Measurements from ENCODE around the gene TMTC1. TPM values are rescaled to one million over a fixed set of nuclear protein-coding genes. Genes with fewer than 3 reads are reported as not detected.

The TMTC1 gene
- total RNA-seq, 4 donors from 2014 or later, result 7.4 to 25.6 (median 15.4) TPM

GRCh38 chr12:29655861-29656260 lies 127.9 kb downstream of the TMTC1 start:
- DNase-seq, result no peak
- H3K27ac ChIP-seq, result no peak overlapping the region
- H3K4me1 ChIP-seq, result no peaks in the 10 kb centered on the region
- H3K27me3 ChIP-seq, result no peaks in the 10 kb centered on the region
- H3K4me3 ChIP-seq, result no peak overlapping the region
- H3K9me3 ChIP-seq, result no peaks in the 10 kb centered on the region
- TF ChIP-seq POLR2A (IDR thresholded peaks at IDR 0.05), result no peak
- H3K36me3 ChIP-seq, result no peaks in the 10 kb centered on the region

- Histone ChIP-seq H3K9me3 (no peaks in the 10 kb centered on the region), H3K4me1 (no peaks in the 10 kb centered on the region), H3K27ac (no peak overlapping the region), H3K27me3 (no peaks in the 10 kb centered on the region), H3K36me3 (no peaks in the 10 kb centered on the region), H3K4me3 (no peak overlapping the region)
- no peak for DNase-seq
- TF ChIP-seq CTCF (IDR thresholded peaks at IDR 0.05), result no peak
- no peak for TF ChIP-seq POLR2A (IDR thresholded peaks at IDR 0.05)
Measured at GRCh38 chr12:29653286-29653685, 130.5 kb downstream of the TMTC1 start.

GRCh38 chr12:29650371-29650770 lies 133.4 kb downstream of the TMTC1 start:
- no peaks in the 10 kb centered on the region for H3K4me1 ChIP-seq
- no peak for DNase-seq
- no peak for TF ChIP-seq CTCF (IDR thresholded peaks at IDR 0.05)
- no peak for TF ChIP-seq POLR2A (IDR thresholded peaks at IDR 0.05)
- no peak overlapping the region for H3K27ac ChIP-seq
- H3K36me3 ChIP-seq, result no peaks in the 10 kb centered on the region
- no peaks in the 10 kb centered on the region for H3K27me3 ChIP-seq
- no peaks in the 10 kb centered on the region for H3K9me3 ChIP-seq
- H3K4me3 ChIP-seq, result no peak overlapping the region

GRCh38 chr12:29649722-29650121 lies 134.0 kb downstream of the TMTC1 start:
- no peaks in the 10 kb centered on the region for H3K4me1 ChIP-seq
- no peaks in the 10 kb centered on the region for H3K9me3 ChIP-seq
- TF ChIP-seq CTCF (IDR thresholded peaks at IDR 0.05) (no peak), POLR2A (IDR thresholded peaks at IDR 0.05) (no peak)
- H3K27me3 ChIP-seq, result no peaks in the 10 kb centered on the region
- H3K36me3 ChIP-seq, result no peaks in the 10 kb centered on the region
- H3K27ac ChIP-seq, result no peak overlapping the region
- H3K4me3 ChIP-seq, result no peak overlapping the region
- DNase-seq, result no peak

GRCh38 chr12:29644536-29645162 lies 139.1 kb downstream of the TMTC1 start:
- H3K27me3 ChIP-seq, result no peaks in the 10 kb centered on the region
- H3K4me3 ChIP-seq, result no peak overlapping the region
- TF ChIP-seq POLR2A (IDR thresholded peaks at IDR 0.05) (no peak), CTCF (IDR thresholded peaks at IDR 0.05) (no peak)
- no peaks in the 10 kb centered on the region for H3K9me3 ChIP-seq
- no peaks in the 10 kb centered on the region for H3K36me3 ChIP-seq
- DNase-seq, result no peak
- peaks cover 0 to 10% (median 0%) of the 10 kb centered on the region in 4 donors for H3K4me1 ChIP-seq
- no peak overlapping the region for H3K27ac ChIP-seq

- H3K27ac ChIP-seq, result peak overlapping the region in 2 of 4 donors; percentile 17 to 43
- peak in 2 of 6 experiments; percentile 20 to 45 for TF ChIP-seq CTCF (IDR thresholded peaks at IDR 0.05)
- TF ChIP-seq POLR2A (IDR thresholded peaks at IDR 0.05), result no peak
- H3K4me3 ChIP-seq, result no peak overlapping the region
- no peaks in the 10 kb centered on the region for H3K27me3 ChIP-seq
- no peaks in the 10 kb centered on the region for H3K9me3 ChIP-seq
- H3K36me3 ChIP-seq, result no peaks in the 10 kb centered on the region
- peak in 1 of 3 donors; percentile 65 for DNase-seq
- peaks cover 0 to 10% (median 0%) of the 10 kb centered on the region in 4 donors for H3K4me1 ChIP-seq
Measured at GRCh38 chr12:29640589-29641345, 143.0 kb downstream of the TMTC1 start.
